ENCODE measurements around the gene BIN2. TPM values are rescaled to one million over a fixed set of nuclear protein-coding genes. Genes with fewer than 3 reads are reported as not detected.
A peak's percentile ranks its signal among the peaks of the same experiment; 100 is the strongest.

The BIN2 gene
- total and polyA plus RNA-seq, 9 of the 15 experiments (the other 6 are each of a cell fraction or from before 2014, with no cell fraction given), result 0.04 to 0.39 (median 0.25) TPM; not detected in 1

GRCh38 chr12:51362747-51363342 lies 38.9 kb upstream of the BIN2 start (continued):
- TF ChIP-seq ZNF395 (CRISPR knock-in tag; IDR thresholded peaks at IDR 0.05), result no peak
- no peak for TF ChIP-seq ZNF436 (CRISPR knock-in tag; IDR thresholded peaks at IDR 0.05)
- peak; percentile 76 for TF ChIP-seq ARID1B (IDR thresholded peaks at IDR 0.05)
- TF ChIP-seq NFYB (IDR thresholded peaks at IDR 0.05; ENCODE audit: extremely low read depth, insufficient read length), result no peak
- TF ChIP-seq ZNF75A (CRISPR knock-in tag; IDR thresholded peaks at IDR 0.05), result no peak
- TF ChIP-seq FOXM1 (IDR thresholded peaks at IDR 0.05; ENCODE audit: low read depth), result no peak
- no peak for TF ChIP-seq FOXM1 (CRISPR knock-in tag; IDR thresholded peaks at IDR 0.05; ENCODE audit: low read depth)
- TF ChIP-seq BCOR (IDR thresholded peaks at IDR 0.05), result no peak
- TF ChIP-seq CEBPB (tag; IDR thresholded peaks at IDR 0.05), result no peak
- TF ChIP-seq RBM25 (IDR thresholded peaks at IDR 0.05; ENCODE audit: low read depth, low read length, severe bottlenecking), result peak; percentile 67
- no peak for TF ChIP-seq CHD2 (IDR thresholded peaks at IDR 0.05; ENCODE audit: low read depth, low read length)
- TF ChIP-seq, protein P1, sequence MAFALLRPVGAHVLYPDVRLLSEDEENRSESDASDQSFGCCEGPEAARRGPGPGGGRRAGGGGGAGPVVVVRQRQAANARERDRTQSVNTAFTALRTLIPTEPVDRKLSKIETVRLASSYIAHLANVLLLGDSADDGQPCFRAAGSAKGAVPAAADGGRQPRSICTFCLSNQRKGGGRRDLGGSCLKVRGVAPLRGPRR (CRISPR knock-in tag; IDR thresholded peaks at IDR 0.05), result no peak
- TF ChIP-seq EGR1 (conservative IDR thresholded peaks at IDR 0.05), result no peak
- no peak for TF ChIP-seq JUNB (CRISPR knock-in tag; conservative IDR thresholded peaks at IDR 0.05)
- TF ChIP-seq BCL6 (CRISPR knock-in tag; IDR thresholded peaks at IDR 0.05), result no peak
- TF ChIP-seq SRF (CRISPR knock-in tag; IDR thresholded peaks at IDR 0.05), result no peak
- TF ChIP-seq DPF2 (IDR thresholded peaks at IDR 0.05), result no peak; the same call in 1 of the 2 replicates
- TF ChIP-seq BDP1 (IDR thresholded peaks at IDR 0.05; ENCODE audit: insufficient read depth, insufficient read length), result no peak
- no peak for TF ChIP-seq ZNF668 (CRISPR knock-in tag; IDR thresholded peaks at IDR 0.05)
- no peak for TF ChIP-seq ZBED1 (IDR thresholded peaks at IDR 0.05)
- TF ChIP-seq HNRNPL (IDR thresholded peaks at IDR 0.05; ENCODE audit: low read depth, low read length), result no peak
- TF ChIP-seq XRCC5 (IDR thresholded peaks at IDR 0.05; ENCODE audit: low read depth, low read length), result no peak
- TF ChIP-seq ZBTB33 (CRISPR knock-in tag; IDR thresholded peaks at IDR 0.05), result no peak
- no peak for TF ChIP-seq TRIM24 (IDR thresholded peaks at IDR 0.05)
- TF ChIP-seq TCFL5 (CRISPR knock-in tag; conservative IDR thresholded peaks at IDR 0.05), result no peak
- no peak for TF ChIP-seq POLR2H (tag; IDR thresholded peaks at IDR 0.05; ENCODE audit: low read depth)
- TF ChIP-seq ATF1 (CRISPR knock-in tag; IDR thresholded peaks at IDR 0.05), result no peak
- TF ChIP-seq ATF1 (tag; IDR thresholded peaks at IDR 0.05), result no peak
- TF ChIP-seq, protein P2, sequence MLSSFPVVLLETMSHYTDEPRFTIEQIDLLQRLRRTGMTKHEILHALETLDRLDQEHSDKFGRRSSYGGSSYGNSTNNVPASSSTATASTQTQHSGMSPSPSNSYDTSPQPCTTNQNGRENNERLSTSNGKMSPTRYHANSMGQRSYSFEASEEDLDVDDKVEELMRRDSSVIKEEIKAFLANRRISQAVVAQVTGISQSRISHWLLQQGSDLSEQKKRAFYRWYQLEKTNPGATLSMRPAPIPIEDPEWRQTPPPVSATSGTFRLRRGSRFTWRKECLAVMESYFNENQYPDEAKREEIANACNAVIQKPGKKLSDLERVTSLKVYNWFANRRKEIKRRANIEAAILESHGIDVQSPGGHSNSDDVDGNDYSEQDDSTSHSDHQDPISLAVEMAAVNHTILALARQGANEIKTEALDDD (IDR thresholded peaks at IDR 0.05), result peak; percentile 63; the same call in 1 of the 2 replicates
- no peak for TF ChIP-seq NFE2 (IDR thresholded peaks at IDR 0.05; ENCODE audit: low read depth)

Data from K562 (cell line).